GM12892 (cell line): Measurements from ENCODE around the gene GOLM1.

Experiments
- POLR2A ChIP-seq: IDR thresholded peaks from 2 replicates; pipeline ENCODE4 v1.6.1; 2011; ENCODE audit warnings: low read depth, low read length, control low read depth
- TAF1 ChIP-seq: IDR thresholded peaks from 2 replicates; pipeline ENCODE4 v1.6.1; 2011; ENCODE audit warnings: low read depth, mild to moderate bottlenecking, control low read depth, low read length, borderline replicate concordance

DNA sequence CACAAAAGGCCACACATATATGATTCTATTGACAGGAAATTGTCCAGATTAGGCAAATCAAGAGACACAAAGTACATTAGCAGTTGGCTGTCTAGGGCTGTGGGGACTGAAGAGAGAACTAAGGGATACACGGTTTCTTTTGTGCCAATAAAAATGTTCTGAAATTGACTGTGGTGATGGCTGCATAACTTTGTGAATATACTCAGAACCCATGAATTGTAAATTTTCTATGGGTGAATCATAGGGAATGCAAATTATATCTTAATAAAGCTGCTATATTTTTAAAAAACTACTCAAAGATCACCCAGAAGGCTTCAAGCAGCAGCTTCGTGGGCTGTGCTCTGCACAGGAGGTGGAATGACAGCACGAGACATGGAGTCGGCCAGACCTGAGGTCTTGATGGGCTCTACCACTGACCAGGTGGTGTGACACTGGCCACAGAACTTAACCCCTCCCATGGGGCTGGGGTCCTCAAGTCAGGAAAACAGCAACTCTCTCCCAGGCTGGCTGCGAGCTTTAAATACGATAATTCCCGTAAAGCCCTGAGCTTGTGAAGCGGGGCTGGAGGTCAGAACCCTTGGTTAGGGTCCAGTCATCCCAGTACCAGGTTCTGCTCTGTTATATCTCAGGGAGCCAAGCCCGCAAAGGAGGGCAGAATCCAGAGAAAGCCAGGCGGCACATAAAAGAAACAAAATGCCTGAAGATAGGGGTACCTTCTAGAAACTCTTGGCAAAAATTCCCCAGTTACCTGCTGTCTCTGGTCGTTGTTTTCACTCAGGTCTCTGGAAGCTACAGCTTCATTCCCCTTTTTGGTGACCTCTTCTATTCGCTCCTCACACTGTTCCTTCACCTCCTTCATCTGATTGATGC lies 59.1 kb downstream of the GOLM1 start:
- TF ChIP-seq TAF1 (no peak), POLR2A (no peak)
